ENCODE results near the gene PRXL2B. TPM values are rescaled to one million over a fixed set of nuclear protein-coding genes. Genes with fewer than 3 reads are reported as not detected.

The PRXL2B gene
- polyA plus RNA-seq, 12 donors = 14.6 to 59.6 (median 18.7) TPM; not detected in 1

DNA sequence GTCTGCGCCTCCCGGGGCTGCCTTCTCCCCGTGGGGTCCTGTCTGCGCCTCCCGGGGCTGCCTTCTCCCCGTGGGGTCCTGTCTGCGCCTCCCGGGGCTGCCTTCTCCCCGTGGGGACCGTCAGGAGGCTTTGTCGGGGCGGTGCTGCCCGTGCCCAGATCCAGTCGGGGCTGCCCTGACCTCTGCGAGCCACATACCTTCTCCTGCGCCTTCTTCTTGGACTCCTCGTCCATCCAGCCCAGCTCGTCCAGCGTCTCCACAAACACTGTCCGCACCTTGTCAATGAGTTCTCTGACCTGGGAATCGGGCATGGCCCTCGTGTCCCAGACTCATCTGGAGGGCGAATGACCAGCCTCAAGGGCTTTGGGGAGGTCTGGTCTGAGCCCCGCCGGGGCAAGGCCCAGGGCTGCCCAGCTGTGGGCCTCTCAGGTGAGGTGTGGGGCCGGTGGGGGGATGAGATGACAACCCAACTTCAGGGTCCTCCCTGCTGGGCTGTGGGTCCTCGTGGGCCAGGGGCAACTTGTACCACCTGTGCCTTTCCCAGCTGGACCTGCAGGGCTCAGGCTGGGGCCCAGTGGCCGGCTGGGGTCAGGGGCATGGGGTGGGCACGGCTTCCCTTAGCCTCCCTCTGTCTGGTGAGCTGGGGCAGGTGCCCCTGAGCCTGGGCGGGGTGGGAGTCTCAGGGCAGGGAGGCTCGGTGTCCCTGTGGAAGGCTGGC lies 9.4 kb downstream of the PRXL2B start:
- no peak for DNase-seq

DNA sequence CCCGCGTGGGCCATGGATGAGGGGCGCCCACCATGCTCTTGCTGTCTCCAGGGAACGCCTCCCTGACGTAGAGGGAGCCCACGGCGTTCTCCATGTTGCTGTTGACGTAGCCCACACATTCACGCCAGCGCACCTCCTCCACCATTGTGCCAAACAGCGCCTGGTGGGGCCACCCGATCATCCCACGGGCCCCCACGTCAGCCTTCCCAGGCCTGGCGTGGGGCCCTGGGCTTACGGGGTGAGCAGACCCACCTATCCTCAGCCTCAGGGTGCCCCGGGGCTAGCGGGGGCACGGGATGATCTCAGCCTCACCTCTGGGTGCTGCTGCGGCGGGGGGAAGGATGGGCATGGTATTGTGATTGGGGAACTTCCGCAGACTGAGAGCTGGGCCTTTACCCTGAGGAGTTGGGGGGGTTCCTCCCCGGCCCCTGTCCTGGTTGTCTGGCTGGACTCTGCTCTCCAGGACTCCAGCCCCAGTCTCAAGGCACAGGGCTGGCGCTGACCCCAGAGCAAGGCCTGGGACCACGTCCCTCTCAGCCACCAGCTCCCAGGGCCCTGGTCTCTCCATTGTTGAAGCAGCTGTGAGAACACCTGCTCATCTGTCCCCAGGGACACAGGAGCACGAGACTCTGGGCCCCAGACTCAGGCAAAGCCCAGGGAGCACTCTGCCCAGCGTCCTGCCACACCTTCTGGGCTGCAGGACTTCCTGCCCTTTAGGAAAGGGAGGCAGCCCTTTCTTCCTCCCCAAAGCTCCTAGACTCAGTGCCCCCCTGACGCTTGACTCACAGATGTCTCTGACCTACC lies 10.2 kb downstream of the PRXL2B start:
- DNase-seq = no peak

DNA sequence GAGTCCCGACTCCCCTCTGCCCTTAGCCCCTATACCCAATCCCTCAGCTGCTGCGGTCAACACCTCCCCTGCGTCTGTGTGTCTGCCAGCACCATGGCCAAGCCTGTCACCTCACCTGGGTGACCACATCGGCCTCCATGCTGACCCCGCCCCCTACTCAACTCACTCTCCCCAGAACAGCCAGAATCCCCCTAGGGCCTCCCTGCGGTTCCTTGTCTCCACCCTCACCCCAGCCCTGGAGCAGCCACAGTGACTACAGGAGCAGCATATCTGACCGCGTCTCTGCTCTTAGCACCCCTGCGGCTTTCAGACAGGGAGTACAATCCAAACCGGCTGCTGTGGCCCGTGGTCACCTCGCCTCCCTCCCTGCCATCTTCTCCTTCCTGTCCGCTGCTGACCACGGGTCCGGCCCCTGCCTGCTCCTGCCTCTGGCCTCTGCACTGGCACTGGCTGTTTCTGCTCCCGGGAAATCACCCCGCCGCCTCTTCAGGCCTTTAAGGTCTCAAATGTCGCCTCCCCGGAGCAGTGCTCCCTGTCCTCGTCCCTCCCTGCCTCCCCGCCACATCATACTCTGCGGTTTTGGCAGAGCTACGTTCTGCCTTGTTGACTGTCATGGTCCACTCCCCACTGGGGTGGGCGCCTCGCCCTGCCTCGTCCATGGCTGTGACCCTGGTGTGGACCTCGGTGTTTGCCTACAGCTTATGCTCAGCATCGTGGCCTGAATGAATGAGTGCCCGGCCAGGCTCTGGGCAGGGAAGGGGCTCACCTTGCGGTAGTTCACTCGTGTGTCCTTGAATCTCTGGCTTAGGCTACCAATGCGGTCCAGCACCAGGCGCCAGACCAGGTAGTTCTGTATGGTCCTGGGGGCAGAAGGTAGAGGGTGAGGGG lies 11.1 kb downstream of the PRXL2B start:
- DNase-seq = no peak

DNA sequence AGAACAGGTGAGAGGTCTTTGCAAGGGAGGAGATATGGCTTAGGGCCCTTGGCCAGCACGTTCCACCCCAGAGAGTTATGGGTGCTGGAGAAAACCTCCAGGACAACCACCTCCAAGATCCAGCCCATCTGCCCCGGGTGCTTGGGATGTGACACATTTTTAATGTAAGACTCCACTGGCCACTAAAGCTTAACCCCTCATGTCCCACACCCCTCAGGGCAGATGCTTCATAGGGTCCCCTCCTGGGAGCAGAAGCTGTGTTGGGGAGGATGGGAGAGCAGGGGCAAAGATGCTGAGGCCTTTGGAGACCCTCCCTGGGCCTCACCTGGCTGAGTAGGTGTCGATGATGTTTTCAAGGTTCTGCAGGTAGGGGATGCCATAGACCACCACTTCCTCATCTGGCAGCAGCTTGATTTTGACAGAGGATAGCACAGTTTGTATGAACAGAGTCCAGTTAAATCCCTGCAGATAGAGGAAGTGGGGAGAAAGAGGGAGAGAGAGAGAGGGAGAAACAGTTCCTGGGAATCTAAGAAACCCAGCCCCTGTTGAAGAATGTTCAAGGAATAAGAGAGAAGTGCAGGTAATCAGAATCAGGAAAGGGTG lies 11.9 kb downstream of the PRXL2B start:
- no peak for DNase-seq

DNA sequence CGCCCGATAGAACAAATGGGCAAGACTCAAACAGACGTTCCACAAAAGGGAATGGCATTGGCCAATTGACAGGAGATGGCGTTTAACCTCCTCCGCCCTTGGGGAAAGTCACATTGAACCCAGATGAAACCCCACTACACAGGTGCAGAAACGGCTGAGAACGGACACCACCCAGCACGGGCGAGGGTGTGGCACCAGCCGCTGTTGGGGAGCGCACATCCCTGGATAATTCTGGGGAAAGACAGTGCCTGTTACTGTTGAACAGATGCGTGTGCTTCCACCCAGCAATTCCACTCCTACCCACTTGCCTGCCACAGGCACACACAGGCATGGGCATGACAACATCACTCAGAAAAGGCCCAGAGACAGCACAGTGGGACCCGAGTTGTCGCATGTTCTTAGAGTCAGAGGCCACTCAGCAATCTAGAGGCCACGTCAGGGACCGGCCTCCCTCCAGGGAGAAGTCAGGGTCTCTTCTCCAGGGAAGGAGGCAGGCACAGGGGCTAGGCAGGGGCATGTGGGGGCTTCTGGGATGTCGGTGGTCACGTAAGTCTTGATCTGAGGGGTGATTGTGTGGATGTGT lies 15.2 kb downstream of the PRXL2B start:
- DNase-seq = no peak

DNA sequence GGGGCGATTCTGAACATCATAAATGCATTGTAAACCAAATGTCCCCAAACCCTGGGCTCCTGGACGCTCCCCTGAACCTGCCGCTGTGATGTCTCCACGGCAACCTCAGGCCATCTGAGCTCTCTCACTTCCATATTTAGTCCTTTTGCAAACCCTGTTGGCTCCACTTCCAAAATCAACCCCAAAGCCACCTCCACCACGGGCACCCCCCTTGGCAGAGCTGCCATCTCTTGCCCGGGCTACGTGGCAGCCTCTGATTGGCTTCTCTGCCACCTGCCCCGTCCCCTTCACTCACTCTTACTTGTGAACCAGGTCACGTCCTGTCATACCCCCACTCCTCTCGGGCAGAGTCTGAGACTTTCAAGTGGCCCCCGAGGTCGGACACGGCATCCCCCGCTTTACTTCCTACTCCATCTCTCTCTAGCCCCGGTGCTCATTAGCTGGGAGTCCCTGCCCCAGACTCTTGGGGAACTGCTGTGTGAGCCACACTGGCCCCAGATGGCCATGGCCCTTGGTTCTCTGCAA lies 15.8 kb downstream of the PRXL2B start:
- no peak for DNase-seq

DNA sequence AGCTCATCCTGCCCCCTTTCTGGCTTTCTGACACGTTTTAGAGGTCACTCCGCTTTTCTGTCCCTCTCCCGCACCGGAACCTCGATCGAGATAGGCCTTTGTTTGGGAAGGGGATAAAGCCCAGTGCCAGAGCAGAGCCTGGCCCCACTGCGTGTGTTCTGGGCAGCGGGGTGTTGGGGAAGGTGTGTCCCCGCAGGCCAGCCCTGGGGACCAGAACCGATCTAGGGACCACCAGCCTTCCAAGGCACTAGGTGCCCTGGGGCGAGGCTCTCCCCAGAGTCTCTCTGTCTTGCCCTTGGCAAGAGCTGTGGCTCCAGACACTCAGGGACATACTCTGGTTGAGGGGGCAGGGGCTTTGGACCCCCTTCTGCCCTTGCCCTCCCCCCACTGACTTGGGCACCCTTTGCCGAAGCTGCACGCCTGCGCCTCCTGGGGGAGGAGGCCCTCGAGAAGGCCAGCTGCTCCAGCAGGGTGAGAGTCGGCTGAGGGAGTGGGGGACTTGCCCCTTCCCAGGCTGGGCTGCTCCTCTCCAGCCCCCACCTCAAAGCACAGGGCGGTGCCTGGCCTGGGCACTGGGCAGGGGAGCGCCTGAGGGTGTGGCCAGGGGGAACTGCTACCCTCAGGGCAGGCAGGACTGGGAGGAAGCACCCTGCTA lies 16.4 kb downstream of the PRXL2B start:
- DNase-seq = no peak

DNA sequence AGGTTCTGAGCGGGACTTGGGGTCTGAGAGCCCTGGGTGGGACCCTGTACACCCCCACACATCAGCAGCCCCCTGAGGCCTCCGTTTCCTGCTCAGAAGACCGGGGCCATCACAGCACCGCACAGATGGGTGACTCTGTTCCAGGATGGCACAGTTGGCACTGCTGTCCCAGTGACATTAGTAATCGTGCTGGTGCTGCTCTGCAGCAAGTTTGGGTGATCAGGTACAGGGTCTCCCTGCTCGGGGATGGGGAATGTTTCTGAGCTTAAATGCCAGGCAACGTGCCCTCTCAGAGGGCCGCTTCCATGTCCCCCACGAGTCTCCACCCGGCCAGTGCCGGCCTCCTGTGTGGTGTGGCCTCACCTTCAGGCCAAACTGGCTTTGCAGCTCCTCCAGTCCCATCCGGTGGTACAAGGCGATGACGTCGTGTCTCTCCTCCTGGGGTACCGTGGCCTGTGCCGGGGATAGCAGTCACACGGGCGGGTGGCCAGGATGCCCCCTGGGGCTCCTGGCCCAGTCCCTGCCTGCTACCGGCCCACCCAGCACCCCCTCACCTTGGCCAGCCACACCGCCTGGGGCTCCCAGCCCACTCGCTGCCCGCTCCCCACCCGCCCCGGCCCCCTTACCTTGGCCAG lies 17.1 kb downstream of the PRXL2B start:
- no peak for DNase-seq

DNA sequence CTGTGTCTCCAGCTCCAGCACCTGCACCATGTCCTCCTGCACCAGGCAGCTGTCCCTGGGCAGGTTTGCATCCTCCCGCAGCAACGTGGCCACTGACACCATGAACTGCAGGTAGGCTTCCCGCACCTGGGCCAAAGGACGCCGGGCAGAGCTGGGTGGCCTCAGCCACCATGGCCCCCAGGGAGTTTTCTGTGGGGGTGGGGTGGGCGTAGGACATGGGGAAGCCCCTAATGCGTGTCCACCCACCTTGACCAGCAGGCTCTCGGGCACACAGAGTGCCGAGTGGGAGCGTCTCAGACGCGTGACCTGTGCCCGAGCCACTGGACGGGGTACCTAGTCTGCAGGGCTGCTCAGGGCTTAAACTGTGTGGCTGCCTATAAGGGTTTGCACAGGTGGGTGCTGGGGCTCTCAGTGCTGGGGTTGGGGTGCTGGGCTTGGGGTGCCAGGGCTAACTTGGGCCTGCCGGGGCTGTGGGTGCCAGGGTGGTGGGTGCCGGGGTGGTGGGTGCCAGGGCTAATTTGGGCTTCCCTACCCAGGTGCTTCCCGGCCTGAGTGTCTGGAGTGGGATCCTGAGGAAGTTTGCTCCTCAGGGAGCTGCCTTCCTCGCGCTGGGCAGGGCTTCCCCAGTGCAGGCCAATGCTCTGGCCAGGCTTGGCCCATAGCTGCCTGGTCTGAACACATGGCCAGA lies 17.7 kb downstream of the PRXL2B start:
- DNase-seq = no peak

DNA sequence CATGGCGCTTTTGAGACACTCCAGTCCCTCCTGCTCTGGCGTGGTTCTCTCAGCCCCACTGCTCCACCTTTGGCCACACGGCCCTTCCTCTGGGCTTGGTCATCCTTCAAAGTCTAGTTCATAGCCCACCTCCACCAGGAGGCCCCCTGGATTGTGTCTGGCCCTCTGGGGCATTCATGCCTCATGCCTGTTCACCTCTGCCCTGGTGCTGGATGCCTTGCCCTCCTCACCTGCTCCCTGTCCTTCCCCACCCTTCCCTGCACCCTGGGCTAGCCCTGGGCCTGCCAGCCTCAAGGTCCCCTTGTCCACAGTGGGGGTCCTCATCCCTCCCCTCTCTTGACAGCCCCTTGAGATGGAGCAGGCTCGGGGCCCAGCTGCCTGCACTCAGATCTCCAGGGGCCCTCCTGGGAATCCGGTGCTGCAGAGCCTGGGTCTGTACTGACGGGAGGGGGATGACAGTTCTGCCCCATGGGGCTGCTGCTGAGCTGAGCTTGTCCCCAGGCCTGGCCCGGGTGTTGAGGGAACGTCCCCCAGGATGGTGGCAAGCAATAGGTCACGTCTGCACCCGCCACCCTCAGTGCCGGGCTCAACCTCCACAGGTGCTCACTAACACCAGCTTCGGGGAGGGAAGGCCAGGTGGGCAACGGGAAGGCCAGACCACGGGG lies 18.4 kb downstream of the PRXL2B start:
- no peak for DNase-seq

DNA sequence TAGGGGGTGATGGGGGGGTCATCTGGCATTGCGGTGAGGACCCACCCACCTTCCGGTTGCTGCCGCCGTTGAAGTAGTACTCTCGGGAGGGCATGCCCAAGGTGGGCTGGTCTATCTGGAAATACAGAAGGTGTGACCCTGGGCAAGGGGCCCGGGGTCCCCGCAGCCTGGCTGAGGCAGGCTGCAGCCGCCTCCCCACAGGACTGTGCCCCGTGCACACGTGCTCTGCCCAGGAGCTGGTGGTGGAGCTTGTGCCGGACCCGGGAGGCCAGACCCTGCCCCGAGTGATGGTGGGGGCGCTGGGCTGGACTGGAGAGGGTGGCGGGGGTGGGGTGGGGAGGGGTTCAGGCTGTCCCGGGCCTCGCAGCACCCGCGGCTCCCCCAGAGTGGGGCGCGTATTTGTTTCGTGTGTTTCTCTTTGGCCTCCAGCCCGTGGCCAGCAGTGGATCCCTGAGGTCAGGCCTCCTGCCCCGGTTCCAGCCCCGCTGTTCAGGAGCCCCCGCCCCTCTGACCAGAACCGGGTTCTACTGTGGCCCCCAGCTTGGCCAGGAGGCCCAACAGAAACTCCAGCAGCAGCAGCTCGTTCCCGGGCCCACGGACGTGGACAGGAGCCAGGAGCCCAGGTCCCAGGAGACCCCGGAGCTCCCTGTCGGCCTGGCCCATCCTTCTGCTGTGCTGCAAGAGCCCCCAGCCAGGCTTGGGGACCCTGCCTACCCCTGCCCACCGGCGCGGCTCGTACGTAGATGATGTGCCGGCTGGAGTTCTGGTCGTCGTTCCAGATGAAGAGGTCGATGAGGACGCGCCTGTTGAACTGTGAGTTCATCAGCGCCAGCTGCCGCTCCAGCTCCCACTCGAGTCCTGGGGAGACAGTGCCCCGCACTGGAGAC lies 19.2 kb downstream of the PRXL2B start:
- no peak for DNase-seq

DNA sequence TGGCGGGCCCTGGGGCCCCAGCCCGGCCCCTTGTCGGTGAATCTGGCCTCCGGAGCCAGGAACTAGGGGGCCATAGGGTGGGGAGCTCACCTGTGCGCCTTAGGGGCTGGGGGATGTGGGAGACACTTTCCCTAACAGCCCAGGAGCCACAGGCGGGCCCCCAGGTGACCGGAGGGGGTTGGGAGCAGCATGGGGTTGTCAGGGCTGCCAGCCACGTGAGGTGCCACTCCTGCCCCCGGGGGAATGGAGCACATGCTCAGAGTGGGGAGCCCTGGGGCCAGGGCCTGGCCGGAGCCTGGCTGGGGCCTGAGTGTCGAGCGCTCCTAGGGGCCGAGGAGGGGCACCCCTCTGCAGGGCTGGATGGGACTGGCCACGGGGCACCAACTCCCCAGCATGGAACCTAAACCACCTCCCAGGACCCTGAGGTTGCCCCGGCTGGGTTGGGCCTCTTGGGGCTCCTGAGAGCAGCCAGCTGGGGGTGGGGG lies 19.9 kb downstream of the PRXL2B start:
- no peak for DNase-seq

DNA sequence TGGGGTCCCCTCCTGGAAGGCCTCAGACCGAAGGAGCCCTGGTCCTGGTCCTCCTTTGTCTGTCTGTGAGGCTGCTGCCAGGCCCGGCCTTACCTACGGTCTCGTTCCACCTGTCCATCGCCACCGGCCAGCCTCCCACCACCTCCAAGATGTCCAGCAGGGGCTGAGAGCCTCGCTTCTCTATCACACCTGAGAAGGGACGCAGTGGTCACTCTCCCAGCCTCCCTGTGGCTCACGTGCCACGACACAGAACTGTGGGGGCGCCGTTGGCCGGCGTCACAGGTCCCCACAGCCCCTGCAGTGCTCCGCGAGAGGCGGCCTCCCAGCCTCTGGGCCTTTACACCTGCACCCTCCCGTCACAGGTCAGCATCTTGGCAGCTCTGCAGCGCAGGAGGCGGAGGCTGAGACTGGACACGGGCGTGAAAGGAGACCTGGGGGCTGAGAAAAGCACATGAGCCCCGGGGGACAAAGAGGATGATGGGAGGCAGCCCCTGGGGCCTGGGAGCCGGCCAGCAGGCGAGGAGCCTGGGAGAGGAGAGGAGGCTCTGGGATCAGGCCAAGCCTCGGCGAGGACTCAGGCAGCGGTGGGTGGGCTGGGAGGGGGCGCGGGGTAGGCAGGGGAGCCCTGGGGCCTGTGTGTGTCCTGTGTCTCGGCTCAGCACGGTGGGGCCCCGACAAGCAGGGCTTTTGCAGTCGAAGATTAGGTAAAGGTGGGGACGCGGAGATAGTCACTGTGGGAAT lies 20.5 kb downstream of the PRXL2B start:
- no peak for DNase-seq

DNA sequence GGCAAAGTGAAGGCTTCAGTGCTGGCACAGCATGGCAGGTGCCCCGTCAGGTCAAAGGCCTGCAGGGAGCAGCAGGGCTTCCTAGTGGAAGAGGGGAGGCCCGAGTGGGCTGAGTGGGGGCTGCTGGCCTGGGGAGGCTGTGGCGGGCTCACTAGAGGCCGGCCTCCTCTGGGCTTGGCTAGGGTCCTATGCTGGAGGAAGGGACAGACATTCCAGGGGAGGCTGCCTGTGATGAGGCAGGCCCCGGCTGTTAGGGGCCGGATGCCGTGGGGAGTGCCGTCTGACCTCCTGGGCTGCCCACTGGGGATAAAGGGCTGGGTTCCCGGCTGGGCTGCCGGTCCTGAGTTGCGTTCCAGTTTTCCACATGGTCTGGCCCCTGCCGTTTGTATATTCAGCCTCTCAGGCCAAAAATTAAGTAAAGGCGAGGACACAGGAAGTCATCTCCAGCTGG lies 21.1 kb downstream of the PRXL2B start:
- DNase-seq = peak; percentile 81

DNA sequence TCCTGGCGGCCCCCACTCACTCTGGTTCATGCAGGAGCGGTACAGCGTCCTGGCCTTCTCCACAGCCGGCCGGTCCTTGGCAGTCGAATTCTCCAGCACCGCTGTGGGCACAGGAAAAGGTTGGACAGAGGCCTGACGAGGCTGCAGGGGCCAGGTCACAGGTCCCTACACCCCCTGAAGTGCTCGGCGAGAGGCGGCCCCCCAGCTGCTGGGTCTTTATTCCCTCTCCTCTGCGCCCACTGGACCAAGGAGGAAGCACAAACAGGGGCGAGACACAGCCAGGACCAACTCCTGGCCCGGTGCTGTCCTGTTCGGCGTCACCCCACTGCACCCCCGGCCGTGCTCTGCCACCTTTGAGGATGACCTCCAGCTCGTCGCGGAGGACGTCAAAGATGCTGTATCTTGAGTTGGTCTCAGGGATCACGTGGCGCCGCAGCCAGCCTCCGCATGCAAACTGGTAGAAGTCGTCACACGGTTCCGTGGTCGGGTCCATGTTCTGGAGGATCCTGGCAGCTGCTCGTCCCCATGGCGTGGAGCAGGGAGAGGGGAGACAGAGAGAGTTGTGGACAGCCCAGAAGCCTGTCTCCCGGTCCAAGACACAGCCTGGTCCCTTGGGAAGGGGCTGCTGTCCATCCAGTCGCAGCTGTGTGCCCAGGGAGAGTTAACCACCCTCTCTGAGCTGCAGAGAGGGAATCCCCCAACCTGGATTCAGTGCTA lies 22.9 kb downstream of the PRXL2B start:
- DNase-seq = no peak
